ENCODE data around the gene PDE10A.

DNA sequence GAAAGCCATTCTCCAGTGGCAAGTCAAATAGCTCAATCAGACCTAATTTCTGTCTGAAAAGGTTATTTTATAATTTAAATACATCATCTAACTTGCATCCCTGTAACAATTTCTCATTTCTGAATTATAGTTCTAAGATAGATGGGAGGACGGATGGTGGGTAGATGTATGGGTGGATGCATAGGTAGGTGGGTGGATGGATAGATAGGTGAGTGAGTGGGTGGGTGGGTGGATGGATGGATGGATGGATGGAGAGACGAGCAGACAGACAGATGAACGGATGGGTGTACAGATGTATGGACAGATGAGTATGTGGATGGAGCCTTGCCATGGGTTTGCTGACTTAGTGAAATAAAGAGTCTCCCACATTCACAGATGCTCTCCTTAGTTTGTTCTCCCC is 20.0 kb downstream of the PDE10A start:
- no peak for TF ChIP-seq PHF21A (IDR thresholded peaks at IDR 0.05; ENCODE audit: borderline replicate concordance, low read depth)
- no peak for TF ChIP-seq FOXA1 (IDR thresholded peaks at IDR 0.05; ENCODE audit: borderline replicate concordance)
- TF ChIP-seq MYC (IDR thresholded peaks at IDR 0.05; ENCODE audit: low read depth, low read length), result no peak
- TF ChIP-seq MYC (CRISPR knock-in tag; IDR thresholded peaks at IDR 0.05; ENCODE audit: borderline replicate concordance, low read depth), result no peak
- TF ChIP-seq ZNF76 (CRISPR knock-in tag; IDR thresholded peaks at IDR 0.05; ENCODE audit: borderline replicate concordance), result no peak
- no peak for TF ChIP-seq MAZ (CRISPR knock-in tag; conservative IDR thresholded peaks at IDR 0.05 in 1 of 2, IDR thresholded peaks at IDR 0.05 in 1 of 2)
- TF ChIP-seq RCOR1 (IDR thresholded peaks at IDR 0.05; ENCODE audit: borderline replicate concordance in 1 of 2, low read depth in 2 of 2, low read length in 2 of 2), result no peak
- TF ChIP-seq DPF2 (IDR thresholded peaks at IDR 0.05), result no peak
- TF ChIP-seq POLR2A (conservative IDR thresholded peaks at IDR 0.05), result no peak
- no peak for TF ChIP-seq FOXK2 (conservative IDR thresholded peaks at IDR 0.05 in 1 of 2, IDR thresholded peaks at IDR 0.05 in 1 of 2; ENCODE audit: low read depth in 2 of 2)
- no peak for TF ChIP-seq NFXL1 (CRISPR knock-in tag; IDR thresholded peaks at IDR 0.05)
